HepG2 (cell line): ENCODE results near the gene ST6GALNAC6. TPM values are rescaled to one million over a fixed set of nuclear protein-coding genes. Genes with fewer than 3 reads are reported as not detected.

ENCODE experiments used
- ATAC-seq: fragments of 200-7000 bp; cut with Tn5 transposase; 3 replicates; pipeline ENCODE4 v1.9.1; 2020; ENCODE audit warnings: mild to moderate bottlenecking, moderate library complexity
- BruUV-seq: library from RNA; stranded (reverse); fragments of 400-500 nt; replicated peaks from 2 replicates; lab custom pipeline; 2021; lab: Mats Ljungman, UMichigan
- CTCF ChIA-PET: fragments of 300-600 bp; formaldehyde crosslinking; extraction: SDS; loops from one replicate; lab custom pipeline; 2021; ENCODE audit warnings: low total read pairs, inconsistent platforms, low intra/inter-chr PET ratio; lab: Yijun Ruan, JAX
- POLR2A ChIA-PET: fragments of 350-600 bp; sonication (Branson Sonifier 250); formaldehyde crosslinking; loops from one replicate; lab custom pipeline; 2020; ENCODE audit warnings: antibody characterized with exemption, inconsistent platforms; lab: Yijun Ruan, JAX
- DNase-seq: peaks from one replicate; pipeline ENCODE4 v3.0.0-alpha.2; 2015; ENCODE audit warnings: low spot score
- FAIRE-seq: peaks from 3 replicates; lab custom pipeline; 2011; peaks lifted over from hg19 to GRCh38; lab: Jason Lieb, UNC
- H2AFZ ChIP-seq: one replicate; pipeline ENCODE4 v1.6.1; 2011; ENCODE audit warnings: low read length, inconsistent platforms
- H3K27ac ChIP-seq: fragments of 300-600 bp; 3 replicates; pipeline ENCODE4 v1.8.0; 2011; ENCODE audit warnings: mixed run types, mild to moderate bottlenecking, mixed read lengths, low read length, inconsistent platforms; ENCODE audit not compliant: insufficient read depth; ENCODE audit errors: extremely low read length
- H3K27me3 ChIP-seq, 2 experiments: fragments of 200-600 bp in 1 of 2; 2 replicates in 1 of 2; 3 replicates in 1 of 2; pipeline versions ENCODE4 v1.6.0 to v1.8.0; 2011; ENCODE audit warnings: low read length in 2 of 2, mild to moderate bottlenecking in 2 of 2, moderate library complexity in 2 of 2, inconsistent platforms in 1 of 2; ENCODE audit not compliant: insufficient read depth in 2 of 2, control insufficient read depth in 1 of 2
- H3K36me3 ChIP-seq, 2 experiments: fragments of 200-600 bp in 1 of 2; replicated peaks in 1 of 2; 2 replicates in 1 of 2; 3 replicates in 1 of 2; pipeline versions ENCODE4 v1.5.1 to v1.8.0; 2011; ENCODE audit warnings: low read length in 2 of 2, inconsistent platforms in 1 of 2; ENCODE audit not compliant: insufficient read depth in 2 of 2, control insufficient read depth in 1 of 2
- H3K4me1 ChIP-seq: 2 replicates; pipeline ENCODE4 v1.5.1; 2012; ENCODE audit warnings: low read length, inconsistent platforms; ENCODE audit not compliant: insufficient read depth
- H3K4me2 ChIP-seq: 2 replicates; pipeline ENCODE4 v1.6.0; 2011; ENCODE audit warnings: low read depth, low read length, inconsistent platforms
- H3K4me3 ChIP-seq, 3 experiments: fragments of 200-600 bp in 1 of 3; sonication (generic), shearing (Covaris generic) in 1 of 3; replicated peaks in 1 of 3; 2 replicates each; pipeline ENCODE4 v1.5.1; 2011 to 2016; ENCODE audit warnings: low read length in 3 of 3, inconsistent platforms in 2 of 3, low read depth in 2 of 3, mild to moderate bottlenecking in 2 of 3, control low read depth in 1 of 3, mixed read lengths in 1 of 3; ENCODE audit not compliant: insufficient read depth in 1 of 3
- H3K79me2 ChIP-seq: one replicate; pipeline ENCODE4 v1.6.1; 2011; ENCODE audit warnings: low read length, inconsistent platforms; ENCODE audit not compliant: insufficient read depth
- H3K9ac ChIP-seq: 2 replicates; pipeline ENCODE4 v1.6.0; 2011; ENCODE audit warnings: mild to moderate bottlenecking, low read depth, low read length, inconsistent platforms; ENCODE audit not compliant: insufficient read depth
- H3K9me3 ChIP-seq: 2 replicates; pipeline ENCODE4 v1.5.1; 2012; ENCODE audit warnings: mild to moderate bottlenecking, low read length
- H4K20me1 ChIP-seq: 2 replicates; pipeline ENCODE4 v1.6.0; 2011; ENCODE audit warnings: inconsistent platforms, mild to moderate bottlenecking, low read length, moderate library complexity; ENCODE audit not compliant: insufficient read depth
- FOXK1 ChIP-seq: sonication (generic); formaldehyde crosslinking; IDR thresholded peaks from 2 replicates; pipeline ENCODE4 v1.4.0; 2020; ENCODE audit warnings: low read depth, missing genetic modification reagents, borderline replicate concordance
- HMG20A ChIP-seq: IDR thresholded peaks from 2 replicates; pipeline ENCODE4 v1.6.1; 2016; ENCODE audit warnings: borderline replicate concordance
- HMGA1 ChIP-seq: sonication (generic); formaldehyde crosslinking; conservative IDR thresholded peaks from 2 replicates; pipeline ENCODE4 v1.4.0; 2020; ENCODE audit warnings: missing genetic modification reagents
- KLF15 ChIP-seq: sonication (generic); formaldehyde crosslinking; IDR thresholded peaks from 2 replicates; pipeline ENCODE4 v1.8.1; 2023; ENCODE audit warnings: borderline replicate concordance, mild to moderate bottlenecking, inconsistent platforms, missing genetic modification reagents, mixed read lengths
- KLF16 ChIP-seq, 2 experiments: sonication (generic) in 1 of 2; formaldehyde crosslinking in 1 of 2; IDR thresholded peaks; 2 replicates each; pipeline versions ENCODE4 v1.6.1 to v1.8.0; 2016 to 2023; ENCODE audit warnings: missing genetic modification reagents in 2 of 2, missing compliant biosample characterization in 1 of 2
- MYC ChIP-seq: sonication (generic); formaldehyde crosslinking; IDR thresholded peaks from 2 replicates; pipeline ENCODE4 v1.9.0; 2021; ENCODE audit warnings: missing genetic modification reagents, borderline replicate concordance
- SETDB1 ChIP-seq: sonication (generic); formaldehyde crosslinking; IDR thresholded peaks from 2 replicates; pipeline ENCODE4 v1.5.1; 2020; ENCODE audit warnings: missing genetic modification reagents, mild to moderate bottlenecking, borderline replicate concordance
- SMAD9 ChIP-seq: sonication (generic); formaldehyde crosslinking; IDR thresholded peaks from 2 replicates; pipeline ENCODE4 v1.5.1; 2020; ENCODE audit warnings: mild to moderate bottlenecking, missing genetic modification reagents
- SP4 ChIP-seq: sonication (generic); formaldehyde crosslinking; IDR thresholded peaks from 2 replicates; pipeline ENCODE4 v1.8.1; 2023; ENCODE audit warnings: mild to moderate bottlenecking, missing genetic modification reagents
- THYN1 ChIP-seq: sonication (generic); formaldehyde crosslinking; IDR thresholded peaks from 2 replicates; pipeline ENCODE4 v1.8.1; 2023; ENCODE audit warnings: low read depth, mild to moderate bottlenecking, moderate library complexity, missing genetic modification reagents, borderline replicate concordance
- TOPORS ChIP-seq: sonication (generic); formaldehyde crosslinking; IDR thresholded peaks from 2 replicates; pipeline ENCODE4 v1.8.0; 2023; ENCODE audit warnings: mild to moderate bottlenecking, missing genetic modification reagents
- ZBTB20 ChIP-seq: sonication (generic); formaldehyde crosslinking; IDR thresholded peaks from 2 replicates; pipeline ENCODE4 v1.8.1; 2023; ENCODE audit warnings: missing genetic modification reagents, low read depth, mild to moderate bottlenecking, borderline replicate concordance
- ZNF558 ChIP-seq: sonication (generic); formaldehyde crosslinking; IDR thresholded peaks from 2 replicates; pipeline ENCODE4 v1.9.0; 2022; ENCODE audit warnings: mild to moderate bottlenecking, missing genetic modification reagents, borderline replicate concordance
- ZSCAN9 ChIP-seq: IDR thresholded peaks from 2 replicates; pipeline ENCODE4 v1.6.1; 2016; ENCODE audit warnings: borderline replicate concordance
- WGBS: methylation state at CpG from one replicate; pipeline ENCODE4 v1.1.6; 2017; ENCODE audit warnings: low lambda C conversion rate; 5-methylcytosine and 5-hydroxymethylcytosine counted together
- in situ Hi-C: cut with HindIII; loops from 2 replicates; pipeline ENCODE4 v1.10.0; 2017; ENCODE audit warnings: low pct_unique_long_range_greater_than_20kb; ENCODE audit not compliant: extremely low pct_ligation_motif_present
- intact Hi-C: fragments of 100-400 bp; cut with micrococcal nuclease; formaldehyde crosslinking; loops from one replicate; pipeline ENCODE4 v1.10.0; 2022; ENCODE audit not compliant: unreplicated experiment
- polyA plus RNA-seq, 8 experiments: library from polyadenylated mRNA; depleted of rRNA in 3 of 8; stranded (reverse) in 7 of 8; unstranded in 1 of 8; fragments of >200 nt; fragmentation: Illumina TruSeq in 4 of 8; extraction: Trizol in 4 of 8; gene quantifications; 2 replicates each; pipeline versions ENCODE4 v1.2.1 to v1.2.3, GENCODE V29; 2011 to 2016; ENCODE audit warnings: low read depth in 4 of 8, missing spikeins in 1 of 8, mixed read lengths in 1 of 8; ENCODE audit not compliant: insufficient read depth in 1 of 8
- total RNA-seq, 5 experiments: library from RNA; depleted of rRNA; stranded (reverse); fragments of >200 nt; fragmentation: Illumina TruSeq; extraction: Trizol; gene quantifications; 2 replicates each; pipeline ENCODE4 v1.2.3, GENCODE V29; 2016; ENCODE audit warnings: low read depth in 1 of 5
- TF ChIP-seq, protein P1 (sequence below): sonication (generic); formaldehyde crosslinking; IDR thresholded peaks from 2 replicates; pipeline ENCODE4 v1.4.0; 2020; ENCODE audit warnings: mild to moderate bottlenecking, missing genetic modification reagents
- TF ChIP-seq, protein P2 (sequence below): sonication (generic); formaldehyde crosslinking; IDR thresholded peaks from 2 replicates; pipeline ENCODE4 v1.8.1; 2023; ENCODE audit warnings: mild to moderate bottlenecking, missing genetic modification reagents
- TF ChIP-seq, protein P3 (sequence below): IDR thresholded peaks from 2 replicates; pipeline ENCODE4 v1.6.1; 2018; ENCODE audit warnings: missing genetic modification reagents, mild to moderate bottlenecking, missing compliant biosample characterization

ST6GALNAC6 gene
- total and polyA plus RNA-seq, 2 of the 13 experiments (the other 11 are each of a cell fraction or from before 2014, with no cell fraction given) = 18.5 to 65.4 TPM

DNA sequence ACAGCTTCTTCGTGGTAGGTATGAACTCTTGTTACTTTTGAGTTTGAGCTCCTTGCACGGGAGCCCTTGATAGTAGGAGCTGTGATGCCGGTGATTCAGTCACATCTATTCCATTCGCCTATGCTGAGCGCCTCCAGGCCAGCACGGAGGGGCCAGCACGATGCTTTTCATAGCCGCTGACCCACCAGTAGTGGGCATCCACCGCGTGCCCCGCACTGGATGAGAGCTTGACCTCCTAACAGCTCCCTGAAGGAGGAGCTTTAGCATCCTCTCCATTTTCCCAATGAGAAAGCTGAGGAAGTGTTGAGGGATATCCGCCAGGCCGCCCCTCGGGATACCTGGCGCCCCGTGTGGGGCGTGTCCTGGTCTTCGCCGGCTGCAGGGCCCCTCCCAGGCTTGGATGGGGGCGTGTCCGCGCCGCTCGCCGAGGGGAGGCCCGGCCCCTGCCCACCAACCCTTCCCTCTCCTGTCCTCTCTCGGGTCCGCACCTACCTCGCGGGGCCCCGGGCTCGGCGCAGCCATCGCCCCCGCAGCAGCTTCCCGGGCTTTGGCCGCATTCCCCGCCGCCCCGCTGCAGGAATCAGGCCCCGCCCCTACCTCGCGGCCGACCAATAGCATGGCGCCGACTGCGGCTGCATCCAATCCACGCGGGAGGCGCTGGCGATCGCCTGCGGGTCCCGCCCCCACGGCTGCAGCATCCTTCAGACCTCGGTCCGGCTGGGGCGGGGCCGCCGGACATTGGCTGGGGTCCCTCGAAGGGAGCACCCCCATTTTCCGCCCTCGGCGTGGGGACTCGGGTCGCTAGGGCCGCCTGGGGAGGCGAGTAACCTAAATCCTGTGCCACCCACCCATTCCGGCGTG, 31.1 kb upstream of the ST6GALNAC6 start, which contains the start of gene PIP5KL1 (continued):
- TF ChIP-seq, protein P1, sequence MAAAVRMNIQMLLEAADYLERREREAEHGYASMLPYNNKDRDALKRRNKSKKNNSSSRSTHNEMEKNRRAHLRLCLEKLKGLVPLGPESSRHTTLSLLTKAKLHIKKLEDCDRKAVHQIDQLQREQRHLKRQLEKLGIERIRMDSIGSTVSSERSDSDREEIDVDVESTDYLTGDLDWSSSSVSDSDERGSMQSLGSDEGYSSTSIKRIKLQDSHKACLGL (CRISPR knock-in tag) = 0 out of 2 replicates have a peak, but pooled peaks have one; percentile 32
- TF ChIP-seq MYC (CRISPR knock-in tag) = no peak
- TF ChIP-seq THYN1 (CRISPR knock-in tag) = no peak
- TF ChIP-seq SP4 (CRISPR knock-in tag) = peak; percentile 79
- no peak for TF ChIP-seq ZBTB20 (CRISPR knock-in tag)
- no peak for TF ChIP-seq HMG20A (CRISPR knock-in tag)
- no peak for TF ChIP-seq SETDB1
- TF ChIP-seq KLF15 (CRISPR knock-in tag) = no peak
- TF ChIP-seq FOXK1 (CRISPR knock-in tag) = 0 out of 2 replicates have a peak, but pooled peaks have one; percentile 21
- no peak for TF ChIP-seq SMAD9 (CRISPR knock-in tag)
- TF ChIP-seq, all 625 proteins: peak for 55

DNA sequence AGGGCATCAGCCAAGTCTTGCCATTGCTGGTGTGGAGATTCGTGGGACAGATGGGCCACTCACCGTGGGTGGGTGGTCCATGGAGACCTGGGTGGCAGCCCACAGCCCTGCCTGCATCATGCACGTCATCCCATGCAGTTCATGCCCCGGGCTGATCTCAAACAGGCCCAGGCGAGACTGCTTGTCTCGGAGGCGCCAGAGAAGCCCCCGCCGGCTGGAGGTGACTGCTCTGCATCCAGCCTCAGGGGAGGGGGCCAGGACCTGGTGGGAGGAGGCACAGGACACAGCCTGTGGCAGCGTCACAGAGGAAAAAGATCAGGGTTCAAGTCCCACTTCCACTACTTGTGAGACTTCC, 30.2 kb upstream of the ST6GALNAC6 start:
- in situ Hi-C loops (loop anchor here (5.0 to 10.0 kb wide), 2 partner anchors 332 to 425 kb away; no protein-coding TSS in a partner anchor), intact Hi-C loops (no loop called here)
- ATAC-seq (no peak), FAIRE-seq (no peak), DNase-seq (no peak)
- BruUV-seq = no TSS peak
- TF ChIP-seq TOPORS (no peak), ZSCAN9 (no peak), ZNF558 (CRISPR knock-in tag) (no peak), KLF16 (CRISPR knock-in tag; IDR thresholded peaks at IDR 0.05) (no peak), HMGA1 (CRISPR knock-in tag) (no peak)
- TF ChIP-seq, protein P2, sequence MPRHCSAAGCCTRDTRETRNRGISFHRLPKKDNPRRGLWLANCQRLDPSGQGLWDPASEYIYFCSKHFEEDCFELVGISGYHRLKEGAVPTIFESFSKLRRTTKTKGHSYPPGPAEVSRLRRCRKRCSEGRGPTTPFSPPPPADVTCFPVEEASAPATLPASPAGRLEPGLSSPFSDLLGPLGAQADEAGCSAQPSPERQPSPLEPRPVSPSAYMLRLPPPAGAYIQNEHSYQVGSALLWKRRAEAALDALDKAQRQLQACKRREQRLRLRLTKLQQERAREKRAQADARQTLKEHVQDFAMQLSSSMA = no peak
- TF ChIP-seq, protein P3, sequence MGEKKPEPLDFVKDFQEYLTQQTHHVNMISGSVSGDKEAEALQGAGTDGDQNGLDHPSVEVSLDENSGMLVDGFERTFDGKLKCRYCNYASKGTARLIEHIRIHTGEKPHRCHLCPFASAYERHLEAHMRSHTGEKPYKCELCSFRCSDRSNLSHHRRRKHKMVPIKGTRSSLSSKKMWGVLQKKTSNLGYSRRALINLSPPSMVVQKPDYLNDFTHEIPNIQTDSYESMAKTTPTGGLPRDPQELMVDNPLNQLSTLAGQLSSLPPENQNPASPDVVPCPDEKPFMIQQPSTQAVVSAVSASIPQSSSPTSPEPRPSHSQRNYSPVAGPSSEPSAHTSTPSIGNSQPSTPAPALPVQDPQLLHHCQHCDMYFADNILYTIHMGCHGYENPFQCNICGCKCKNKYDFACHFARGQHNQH = no peak
- no peaks in the 10 kb centered on the region for H4K20me1 ChIP-seq
- 0 out of 5 replicates have a peak, but pooled peaks cover 0 to 2% of the 10 kb centered on the region in 2 experiments for H3K36me3 ChIP-seq
- peaks cover 40% of the 10 kb centered on the region for H3K4me1 ChIP-seq
- no peak overlapping the region for H3K9ac ChIP-seq
- H3K4me3 ChIP-seq = no peak overlapping the region
- POLR2A ChIA-PET = interaction anchor here (1.1 to 1.3 kb wide), 2 partner anchors 13 to 23 kb away, joined by 3 read pairs; partner anchors contain the start of gene ST6GALNAC4
- H3K27ac ChIP-seq = no peak overlapping the region
- CTCF ChIA-PET = no interaction called here
- H3K27me3 ChIP-seq = peaks cover 0 to 38% of the 10 kb centered on the region in 2 experiments
- H2AFZ ChIP-seq = no peak overlapping the region
- 45% methylated on average over 9 of the region's 10 CpGs for WGBS
- no peak overlapping the region for H3K4me2 ChIP-seq
- no peaks in the 10 kb centered on the region for H3K79me2 ChIP-seq
- no peaks in the 10 kb centered on the region for H3K9me3 ChIP-seq
